Naive thymus-derived CD8-positive, alpha-beta T cell (primary cell): ENCODE measurements around the gene KCNK13. TPM values are rescaled to one million over a fixed set of nuclear protein-coding genes. Genes with fewer than 3 reads are reported as not detected.

Experiments used
- polyA plus RNA-seq, 3 donors: library from polyadenylated mRNA; unstranded; fragments of 300-500 nt; fragmentation: Illumina TruSeq; gene quantifications; one replicate each; pipeline ENCODE4 v1.2.3, GENCODE V29; 2021
- total RNA-seq, 8 experiments: library from RNA in 2 of 8; stranded (reverse) in 2 of 8; gene quantifications; one replicate each; pipeline ENCODE4 v1.2.3 and lab custom pipeline; 2021 to 2026

The KCNK13 gene
- total and polyA plus RNA-seq, 5 experiments from 2014 or later = not detected

Other genes with a start within 250 kb of the KCNK13 start
- gene EFCAB11, start 107.3 kb upstream of the KCNK13 start, total RNA-seq = 1 to 10 TPM; 2.4 to 2.8 TPM
- gene EFCAB11, start 107.3 kb upstream of the KCNK13 start, polyA plus RNA-seq = 1 to 10 TPM; 1.2 to 6.8 (median 2.7) TPM
- 10 to 100 TPM; 53.7 to 54.5 TPM for gene TDP1, start 106.1 kb upstream of the KCNK13 start, total RNA-seq
- gene TDP1, start 106.1 kb upstream of the KCNK13 start, polyA plus RNA-seq = 10 to 100 TPM; 36.7 to 46.4 (median 44.0) TPM
- 10 to 100 TPM; 57.9 to 60.0 TPM for gene PSMC1, start 194.6 kb downstream of the KCNK13 start, total RNA-seq
- gene PSMC1, start 194.6 kb downstream of the KCNK13 start, polyA plus RNA-seq = 100 to 1,000 TPM in 2 of 3 donors, 10 to 100 TPM in 1; 92.8 to 117 (median 109) TPM